Fibroblast of lung (primary cell): Measurements from ENCODE around the gene SLC22A23.

Source experiments
- EZH2 ChIP-seq: IDR thresholded peaks from 2 replicates; pipeline ENCODE4 v1.5.1; 2012; ENCODE audit warnings: low read length, control low read depth, mild to moderate bottlenecking; ENCODE audit errors: missing control alignments
- TF ChIP-seq, protein P1 (sequence below), 2 donors: IDR thresholded peaks in 1 of 2; conservative IDR thresholded peaks in 1 of 2; 1 replicate in 1 of 2; 2 replicates in 1 of 2; pipeline ENCODE4 v1.5.1; 2011 to 2012; ENCODE audit warnings: low read length in 2 of 2, control low read depth in 1 of 2, inconsistent platforms in 1 of 2, low read depth in 1 of 2, mild to moderate bottlenecking in 1 of 2

DNA sequence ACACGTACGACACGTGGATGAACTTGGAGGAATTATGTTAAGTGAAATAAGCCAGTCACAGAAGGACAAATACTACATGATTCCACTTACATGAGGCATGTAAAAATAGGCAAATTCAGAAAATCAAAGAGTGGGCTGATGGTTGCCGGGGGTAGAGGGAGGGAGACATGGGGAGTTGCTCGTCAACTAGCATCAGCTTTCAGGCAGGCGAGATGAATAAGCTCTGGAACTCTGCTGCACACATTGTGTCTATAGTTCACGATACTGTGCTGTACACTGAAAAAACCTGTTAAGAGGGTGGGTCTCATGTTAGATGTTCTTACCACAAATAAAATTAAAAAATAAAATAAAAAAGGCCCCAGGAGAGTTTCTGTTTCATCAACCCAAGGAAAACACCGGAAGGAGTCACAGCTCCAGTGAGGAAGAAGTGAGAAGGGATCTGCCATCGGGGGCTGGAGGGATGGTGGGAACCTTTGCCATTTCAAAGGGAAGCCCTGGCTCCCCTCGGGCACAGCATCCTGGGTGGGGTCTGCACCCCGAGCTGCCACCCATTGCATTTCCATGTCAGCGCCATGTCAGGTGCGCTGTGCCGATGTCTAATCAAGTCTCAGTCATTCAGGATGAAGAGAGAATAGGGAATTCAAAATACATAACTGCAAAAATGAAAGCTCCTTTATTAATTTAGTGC, 98.3 kb downstream of the SLC22A23 start:
- TF ChIP-seq, protein P1, sequence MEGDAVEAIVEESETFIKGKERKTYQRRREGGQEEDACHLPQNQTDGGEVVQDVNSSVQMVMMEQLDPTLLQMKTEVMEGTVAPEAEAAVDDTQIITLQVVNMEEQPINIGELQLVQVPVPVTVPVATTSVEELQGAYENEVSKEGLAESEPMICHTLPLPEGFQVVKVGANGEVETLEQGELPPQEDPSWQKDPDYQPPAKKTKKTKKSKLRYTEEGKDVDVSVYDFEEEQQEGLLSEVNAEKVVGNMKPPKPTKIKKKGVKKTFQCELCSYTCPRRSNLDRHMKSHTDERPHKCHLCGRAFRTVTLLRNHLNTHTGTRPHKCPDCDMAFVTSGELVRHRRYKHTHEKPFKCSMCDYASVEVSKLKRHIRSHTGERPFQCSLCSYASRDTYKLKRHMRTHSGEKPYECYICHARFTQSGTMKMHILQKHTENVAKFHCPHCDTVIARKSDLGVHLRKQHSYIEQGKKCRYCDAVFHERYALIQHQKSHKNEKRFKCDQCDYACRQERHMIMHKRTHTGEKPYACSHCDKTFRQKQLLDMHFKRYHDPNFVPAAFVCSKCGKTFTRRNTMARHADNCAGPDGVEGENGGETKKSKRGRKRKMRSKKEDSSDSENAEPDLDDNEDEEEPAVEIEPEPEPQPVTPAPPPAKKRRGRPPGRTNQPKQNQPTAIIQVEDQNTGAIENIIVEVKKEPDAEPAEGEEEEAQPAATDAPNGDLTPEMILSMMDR (conservative IDR thresholded peaks at IDR 0.05 in 1 of 2, IDR thresholded peaks at IDR 0.05 in 1 of 2; ENCODE audit: low read depth in 1 of 2, low read length in 2 of 2) = no peak
- no peak for TF ChIP-seq EZH2
